ENCODE results near the gene GTPBP2.

The GTPBP2 gene

GRCh38 chr6:43575772-43576551 lies 53.1 kb downstream of the GTPBP2 start, which contains the start of the genes POLH and XPO5:
TSS of gene POLH (plus strand) at chr6:43576185. CDS start at chr6:43582320, 6,135 bp downstream.
TSS of gene XPO5 (minus strand) at chr6:43576038. CDS start at chr6:43575864, 174 bp downstream.
- Histone ChIP-seq H3K27ac (ENCODE audit: low read length) (no peak within 1 kb of the TSS), H3K36me3 (ENCODE audit: control insufficient read depth, insufficient read depth, low read length) (peaks cover 5% of the 10 kb centered on the region; the same call in 1 of the 2 replicates), H3K4me1 (ENCODE audit: control insufficient read depth, insufficient read depth, low read length) (no peaks in the 10 kb centered on the region; the same call in 1 of the 2 replicates), H3K4me3 (ENCODE audit: low read length) (peak within 1 kb of the TSS; percentile 54), H3K27me3 (ENCODE audit: control insufficient read depth, insufficient read depth, low read length) (no peaks in the 10 kb centered on the region), H3K9me3 (ENCODE audit: control insufficient read depth, insufficient read depth, low read length) (no peaks in the 10 kb centered on the region)
- no CpG with 5 or more reads among the region's 76 CpGs for WGBS (ENCODE audit: insufficient coverage, insufficient read length)
- DNase-seq (ENCODE audit: low read depth, low spot score), result peak; percentile 84

GRCh38 chr6:43575105-43575771 lies 53.8 kb downstream of the GTPBP2 start:
- DNase-seq (ENCODE audit: low read depth, low spot score), result peak; percentile 2
- Histone ChIP-seq H3K27ac (ENCODE audit: low read length) (no peak overlapping the region), H3K4me1 (ENCODE audit: control insufficient read depth, insufficient read depth, low read length) (no peaks in the 10 kb centered on the region; the same call in 1 of the 2 replicates), H3K4me3 (ENCODE audit: low read length) (peak overlapping the region; percentile 54), H3K36me3 (ENCODE audit: control insufficient read depth, insufficient read depth, low read length) (peaks cover 5% of the 10 kb centered on the region; the same call in 1 of the 2 replicates), H3K9me3 (ENCODE audit: control insufficient read depth, insufficient read depth, low read length) (no peaks in the 10 kb centered on the region), H3K27me3 (ENCODE audit: control insufficient read depth, insufficient read depth, low read length) (no peaks in the 10 kb centered on the region)
- no CpG with 5 or more reads among the region's 38 CpGs for WGBS (ENCODE audit: insufficient coverage, insufficient read length)

GRCh38 chr6:43572015-43572414 lies 57.0 kb downstream of the GTPBP2 start:
- Histone ChIP-seq H3K27ac (ENCODE audit: low read length) (no peak overlapping the region), H3K4me3 (ENCODE audit: low read length) (no peak overlapping the region), H3K4me1 (ENCODE audit: control insufficient read depth, insufficient read depth, low read length) (no peaks in the 10 kb centered on the region; the same call in 1 of the 2 replicates), H3K9me3 (ENCODE audit: control insufficient read depth, insufficient read depth, low read length) (no peaks in the 10 kb centered on the region), H3K27me3 (ENCODE audit: control insufficient read depth, insufficient read depth, low read length) (no peaks in the 10 kb centered on the region), H3K36me3 (ENCODE audit: control insufficient read depth, insufficient read depth, low read length) (peaks cover 5% of the 10 kb centered on the region; the same call in 1 of the 2 replicates)
- no CpG with 5 or more reads among the region's 4 CpGs for WGBS (ENCODE audit: insufficient coverage, insufficient read length)
- no peak for DNase-seq (ENCODE audit: low read depth, low spot score)

- Histone ChIP-seq H3K4me3 (ENCODE audit: low read length) (no peak overlapping the region), H3K27ac (ENCODE audit: low read length) (no peak overlapping the region), H3K36me3 (ENCODE audit: control insufficient read depth, insufficient read depth, low read length) (peaks cover 5% of the 10 kb centered on the region; the same call in 1 of the 2 replicates), H3K9me3 (ENCODE audit: control insufficient read depth, insufficient read depth, low read length) (no peaks in the 10 kb centered on the region), H3K27me3 (ENCODE audit: control insufficient read depth, insufficient read depth, low read length) (no peaks in the 10 kb centered on the region), H3K4me1 (ENCODE audit: control insufficient read depth, insufficient read depth, low read length) (no peaks in the 10 kb centered on the region; the same call in 1 of the 2 replicates)
- no peak for DNase-seq (ENCODE audit: low read depth, low spot score)
- no CpG with 5 or more reads among the region's 5 CpGs for WGBS (ENCODE audit: insufficient coverage, insufficient read length)
These were observed 58.1 kb downstream of the GTPBP2 start for GRCh38 chr6:43570876-43571441.

Measured in iPS DF 6.9 (cell line).